Naive thymus-derived CD4-positive, alpha-beta T cell (primary cell): Measurements from ENCODE around the gene LNX1. TPM values are rescaled to one million over a fixed set of nuclear protein-coding genes. Genes with fewer than 3 reads are reported as not detected.

Source experiments
- ATAC-seq: fragments of 150-1000 bp; cut with Tn5 transposase; 2 replicates; pipeline ENCODE4 v1.10.0; 2021; ENCODE audit warnings: mild to moderate bottlenecking, moderate library complexity
- CTCF ChIA-PET: fragments of 350-600 bp; sonication (Branson Sonifier 250); formaldehyde crosslinking; loops from one replicate; lab custom pipeline; 2021; ENCODE audit warnings: antibody characterized with exemption; lab: Charles Lee
- POLR2A ChIA-PET: fragments of 350-600 bp; sonication (Branson Sonifier 250); formaldehyde crosslinking; loops from one replicate; lab custom pipeline; 2021; ENCODE audit warnings: antibody characterized with exemption, inconsistent platforms; lab: Charles Lee
- DNase-seq, 9 donors: peaks; one replicate each; pipeline versions ENCODE4 v3.0.0 to v3.0.0-alpha.2; 2020 to 2022; ENCODE audit warnings: mixed read lengths in 1 of 9
- H3K27ac ChIP-seq: one replicate; pipeline ENCODE4 v1.7.0; 2013; ENCODE audit warnings: mild to moderate bottlenecking, low read depth, low read length, moderate library complexity
- H3K27me3 ChIP-seq, 2 donors: one replicate each; pipeline ENCODE4 v1.7.0; 2013; ENCODE audit warnings: low read length in 2 of 2, mild to moderate bottlenecking in 2 of 2, moderate library complexity in 2 of 2; ENCODE audit not compliant: control insufficient read depth in 2 of 2, insufficient read depth in 2 of 2
- H3K36me3 ChIP-seq, 3 experiments: 1 replicate in 2 of 3; 2 replicates in 1 of 3; pipeline ENCODE4 v1.7.0; 2013; ENCODE audit warnings: low read length in 3 of 3, mild to moderate bottlenecking in 3 of 3, moderate library complexity in 1 of 3; ENCODE audit not compliant: insufficient read depth in 3 of 3, control insufficient read depth in 2 of 3
- H3K4me1 ChIP-seq, 2 donors: one replicate each; pipeline ENCODE4 v1.7.0; 2013; ENCODE audit warnings: low read length in 2 of 2, mild to moderate bottlenecking in 2 of 2, moderate library complexity in 1 of 2; ENCODE audit not compliant: control insufficient read depth in 2 of 2, insufficient read depth in 2 of 2
- H3K4me3 ChIP-seq: 2 replicates; pipeline ENCODE4 v1.7.0; 2013; ENCODE audit warnings: mild to moderate bottlenecking, low read length
- H3K9me3 ChIP-seq, 3 experiments: 1 replicate in 2 of 3; 2 replicates in 1 of 3; pipeline ENCODE4 v1.7.0; 2013; ENCODE audit warnings: low read length in 3 of 3; ENCODE audit not compliant: control insufficient read depth in 2 of 3
- H3K27ac Mint-ChIP-seq, 9 donors: one replicate each; pipeline ENCODE4 v1.8.0; 2020 to 2022; ENCODE audit warnings: mixed read lengths in 9 of 9, mild to moderate bottlenecking in 8 of 9, moderate library complexity in 5 of 9, inconsistent platforms in 2 of 9
- H3K27me3 Mint-ChIP-seq, 5 donors: one replicate each; pipeline ENCODE4 v1.8.0; 2021 to 2022; ENCODE audit warnings: mixed read lengths in 5 of 5, mild to moderate bottlenecking in 1 of 5
- H3K36me3 Mint-ChIP-seq, 5 donors: one replicate each; pipeline ENCODE4 v1.8.0; 2020 to 2022; ENCODE audit warnings: mixed read lengths in 5 of 5, mild to moderate bottlenecking in 3 of 5, inconsistent platforms in 1 of 5
- H3K4me1 Mint-ChIP-seq, 7 donors: one replicate each; pipeline ENCODE4 v1.8.0; 2020 to 2022; ENCODE audit warnings: mixed read lengths in 7 of 7, mild to moderate bottlenecking in 3 of 7, inconsistent platforms in 1 of 7
- H3K4me3 Mint-ChIP-seq, 10 donors: one replicate each; pipeline ENCODE4 v1.8.0; 2020 to 2022; ENCODE audit warnings: mild to moderate bottlenecking in 10 of 10, mixed read lengths in 10 of 10, moderate library complexity in 6 of 10, inconsistent platforms in 2 of 10
- H3K9me3 Mint-ChIP-seq, 11 donors: one replicate each; pipeline ENCODE4 v1.8.0; 2020 to 2022; ENCODE audit warnings: mixed read lengths in 11 of 11, mild to moderate bottlenecking in 4 of 11, inconsistent platforms in 1 of 11, moderate library complexity in 1 of 11
- intact Hi-C, 2 donors: fragments of 100-400 bp; cut with micrococcal nuclease; formaldehyde crosslinking; loops; one replicate each; pipeline ENCODE4 v1.15.1; 2023
- polyA plus RNA-seq, 2 donors: library from polyadenylated mRNA; unstranded; fragments of 300-500 nt; fragmentation: Illumina TruSeq; gene quantifications; one replicate each; pipeline ENCODE4 v1.2.3, GENCODE V29; 2021
- total RNA-seq, 6 experiments: library from RNA in 5 of 6; stranded (reverse) in 5 of 6; gene quantifications; 1 replicate in 5 of 6; 2 replicates in 1 of 6; pipeline ENCODE4 v1.2.3 and lab custom pipeline; 2021 to 2026

Gene LNX1
- total and polyA plus RNA-seq, 7 experiments from 2014 or later, result 0.09 to 0.48 TPM; not detected in 5

GRCh38 chr4:53545942-53546581 is 45.2 kb downstream of the LNX1 start:
- Histone ChIP-seq H3K27ac (no peak overlapping the region), H3K36me3 (no peaks in the 10 kb centered on the region), H3K9me3 (no peaks in the 10 kb centered on the region), H3K4me1 (no peaks in the 10 kb centered on the region), H3K4me3 (no peak overlapping the region), H3K27me3 (no peaks in the 10 kb centered on the region)
- DNase-seq (no peak), ATAC-seq (no peak)
- ChIA-PET POLR2A (no interaction called here), CTCF (no interaction called here)
- Mint-ChIP-seq H3K27ac (no peak overlapping the region), H3K36me3 (no peaks in the 10 kb centered on the region), H3K4me1 (no peaks in the 10 kb centered on the region), H3K27me3 (peaks cover 0 to 28% (median 17%) of the 10 kb centered on the region in 5 donors), H3K9me3 (peaks cover 0 to 7% (median 2%) of the 10 kb centered on the region in 11 donors), H3K4me3 (no peak overlapping the region)
- intact Hi-C loops, result no loop called here

DNA sequence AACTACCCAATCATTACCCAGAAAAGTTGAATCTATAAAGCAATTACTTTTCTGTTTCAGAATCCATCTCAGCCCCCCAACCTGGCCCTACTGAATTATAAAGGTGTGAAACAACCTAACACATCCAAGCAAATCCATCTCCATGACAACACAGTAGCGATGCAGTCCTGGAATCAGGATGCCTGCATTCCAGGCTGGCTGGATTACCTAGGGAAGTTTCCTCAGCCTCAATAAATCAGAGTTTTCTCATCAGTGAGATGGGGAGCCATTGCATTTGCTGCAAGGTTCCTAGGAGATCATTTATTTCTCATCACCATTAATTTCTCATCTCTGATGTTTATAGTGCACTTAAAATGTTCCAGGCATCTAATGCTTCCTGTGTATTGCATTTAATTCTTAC is 46.0 kb downstream of the LNX1 start:
- H3K4me1 Mint-ChIP-seq, result no peaks in the 10 kb centered on the region
- intact Hi-C loops, result no loop called here
- H3K27ac Mint-ChIP-seq, result no peak overlapping the region
- Histone ChIP-seq H3K36me3 (no peaks in the 10 kb centered on the region), H3K4me1 (no peaks in the 10 kb centered on the region), H3K27ac (no peak overlapping the region), H3K9me3 (no peaks in the 10 kb centered on the region), H3K4me3 (no peak overlapping the region), H3K27me3 (no peaks in the 10 kb centered on the region)
- DNase-seq (no peak), ATAC-seq (no peak)
- no peaks in the 10 kb centered on the region for H3K36me3 Mint-ChIP-seq
- H3K4me3 Mint-ChIP-seq, result no peak overlapping the region
- peaks cover 0 to 28% (median 17%) of the 10 kb centered on the region in 5 donors for H3K27me3 Mint-ChIP-seq
- POLR2A ChIA-PET, result no interaction called here
- CTCF ChIA-PET, result no interaction called here
- peaks cover 0 to 7% (median 0%) of the 10 kb centered on the region in 11 donors for H3K9me3 Mint-ChIP-seq

- DNase-seq, result no peak
- Mint-ChIP-seq H3K27ac (no peak overlapping the region), H3K27me3 (peaks cover 0 to 21% (median 11%) of the 10 kb centered on the region in 5 donors), H3K36me3 (no peaks in the 10 kb centered on the region), H3K4me3 (no peak overlapping the region), H3K4me1 (no peaks in the 10 kb centered on the region), H3K9me3 (peaks cover 0 to 3% (median 0%) of the 10 kb centered on the region in 11 donors)
- no peak overlapping the region for H3K4me3 ChIP-seq
- no peaks in the 10 kb centered on the region for H3K9me3 ChIP-seq
- no peak for ATAC-seq
- H3K36me3 ChIP-seq, result no peaks in the 10 kb centered on the region
- H3K27ac ChIP-seq, result no peak overlapping the region
- ChIA-PET CTCF (no interaction called here), POLR2A (no interaction called here)
- intact Hi-C loops, result no loop called here
- H3K27me3 ChIP-seq, result no peaks in the 10 kb centered on the region
- no peaks in the 10 kb centered on the region for H3K4me1 ChIP-seq
Measured at GRCh38 chr4:53543561-53543960, 47.7 kb downstream of the LNX1 start.

DNA sequence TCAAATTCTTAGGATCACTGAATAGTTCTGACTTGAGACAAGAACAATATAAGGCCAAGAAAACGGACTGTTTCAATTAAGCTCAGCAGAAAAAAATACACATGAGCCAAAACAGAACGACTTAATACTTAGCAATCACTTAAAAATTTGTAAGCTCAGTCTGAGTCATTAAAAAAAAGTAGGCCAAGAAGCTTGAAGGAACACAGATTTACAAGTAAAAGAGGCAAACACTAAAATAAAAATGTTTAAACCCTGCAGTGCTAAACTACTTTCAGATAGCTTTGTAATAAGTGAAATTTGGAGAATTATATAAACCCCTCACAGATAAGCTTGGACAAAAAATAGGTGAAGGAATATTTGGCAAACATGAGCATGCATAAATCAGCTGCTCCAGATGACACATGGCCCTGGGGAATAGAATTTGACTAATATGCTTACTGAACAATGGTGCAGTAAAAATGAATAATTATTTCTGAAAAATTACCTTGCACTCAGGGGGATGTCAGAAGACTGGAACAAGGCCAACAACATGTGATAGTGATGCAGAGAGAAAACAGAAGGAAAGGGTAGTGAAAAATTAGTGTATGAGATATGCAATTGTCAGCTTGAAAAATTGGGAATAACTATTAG is 49.6 kb downstream of the LNX1 start:
- H3K9me3 ChIP-seq, result no peaks in the 10 kb centered on the region
- no peak for ATAC-seq
- Mint-ChIP-seq H3K36me3 (no peaks in the 10 kb centered on the region), H3K4me3 (no peak overlapping the region), H3K27ac (no peak overlapping the region), H3K27me3 (peaks cover 6 to 24% (median 13%) of the 10 kb centered on the region in 5 donors), H3K9me3 (peaks cover 0 to 2% (median 0%) of the 10 kb centered on the region in 11 donors), H3K4me1 (no peaks in the 10 kb centered on the region)
- intact Hi-C loops, result no loop called here
- no peak for DNase-seq
- H3K4me3 ChIP-seq, result no peak overlapping the region
- H3K36me3 ChIP-seq, result no peaks in the 10 kb centered on the region
- POLR2A ChIA-PET, result no interaction called here
- no peak overlapping the region for H3K27ac ChIP-seq
- H3K27me3 ChIP-seq, result no peaks in the 10 kb centered on the region
- CTCF ChIA-PET, result interaction anchor here (1.4 kb wide), 1 partner anchor 11 kb away, joined by 3 read pairs; no protein-coding TSS in a partner anchor
- H3K4me1 ChIP-seq, result no peaks in the 10 kb centered on the region

GRCh38 chr4:53538756-53539155 is 52.5 kb downstream of the LNX1 start:
- Histone ChIP-seq H3K9me3 (no peaks in the 10 kb centered on the region), H3K27ac (no peak overlapping the region), H3K4me3 (no peak overlapping the region), H3K4me1 (no peaks in the 10 kb centered on the region), H3K36me3 (no peaks in the 10 kb centered on the region), H3K27me3 (no peaks in the 10 kb centered on the region)
- Mint-ChIP-seq H3K27ac (no peak overlapping the region), H3K27me3 (peaks cover 12 to 31% (median 15%) of the 10 kb centered on the region in 5 donors), H3K4me3 (no peak overlapping the region), H3K4me1 (no peaks in the 10 kb centered on the region), H3K9me3 (peaks cover 0 to 2% (median 0%) of the 10 kb centered on the region in 11 donors), H3K36me3 (no peaks in the 10 kb centered on the region)
- intact Hi-C loops, result no loop called here
- ChIA-PET CTCF (no interaction called here), POLR2A (no interaction called here)
- no peak for DNase-seq
- no peak for ATAC-seq

- H3K27me3 ChIP-seq, result no peaks in the 10 kb centered on the region
Measured at GRCh38 chr4:53537606-53538005, 53.7 kb downstream of the LNX1 start.

GRCh38 chr4:53536328-53536727 is 55.0 kb downstream of the LNX1 start:
- Histone ChIP-seq H3K36me3 (no peaks in the 10 kb centered on the region), H3K4me1 (no peaks in the 10 kb centered on the region), H3K4me3 (no peak overlapping the region), H3K27me3 (no peaks in the 10 kb centered on the region), H3K27ac (no peak overlapping the region), H3K9me3 (no peaks in the 10 kb centered on the region)
- Mint-ChIP-seq H3K4me1 (no peaks in the 10 kb centered on the region), H3K27me3 (peaks cover 13 to 19% (median 15%) of the 10 kb centered on the region in 5 donors), H3K36me3 (no peaks in the 10 kb centered on the region), H3K4me3 (no peak overlapping the region), H3K9me3 (peaks cover 0 to 2% (median 0%) of the 10 kb centered on the region in 11 donors), H3K27ac (no peak overlapping the region)
- DNase-seq, result no peak
- ATAC-seq, result no peak
- ChIA-PET CTCF (no interaction called here), POLR2A (no interaction called here)
- intact Hi-C loops, result no loop called here

More at GRCh38 chr4:53537606-53538005, 53.7 kb downstream of the LNX1 start:
- Mint-ChIP-seq H3K9me3 (peaks cover 0 to 2% (median 0%) of the 10 kb centered on the region in 11 donors), H3K27me3 (peaks cover 12 to 27% (median 15%) of the 10 kb centered on the region in 5 donors), H3K4me1 (no peaks in the 10 kb centered on the region), H3K36me3 (no peaks in the 10 kb centered on the region), H3K4me3 (no peak overlapping the region), H3K27ac (no peak overlapping the region)
- intact Hi-C loops, result no loop called here
- ATAC-seq (no peak), DNase-seq (no peak)
- CTCF ChIA-PET, result no interaction called here
- Histone ChIP-seq H3K4me1 (no peaks in the 10 kb centered on the region), H3K9me3 (no peaks in the 10 kb centered on the region), H3K4me3 (no peak overlapping the region), H3K36me3 (no peaks in the 10 kb centered on the region), H3K27ac (no peak overlapping the region)
- POLR2A ChIA-PET, result no interaction called here
